Lung (tissue), 12 donors: ENCODE measurements around the gene PCDHA6. TPM values are rescaled to one million over a fixed set of nuclear protein-coding genes. Genes with fewer than 3 reads are reported as not detected.

Experiments used
- ATAC-seq: fragments of 200-7000 bp; cut with Tn5 transposase; one replicate; pipeline ENCODE4 v1.9.1; 2020; ENCODE audit warnings: moderate number of reproducible peaks; ENCODE audit not compliant: insufficient read depth, low FRiP score
- DNase-seq, 3 donors: peaks; one replicate each; pipeline ENCODE4 v3.0.0-alpha.2; 2013 to 2017
- H3K27ac ChIP-seq, 2 donors: one replicate each; pipeline ENCODE4 v1.5.1; 2013; ENCODE audit warnings: mild to moderate bottlenecking in 2 of 2, moderate library complexity in 2 of 2, control low read depth in 1 of 2, inconsistent platforms in 1 of 2, low read depth in 1 of 2, low read length in 1 of 2
- H3K27me3 ChIP-seq, 3 donors: one replicate each; pipeline ENCODE4 v1.5.1; 2013; ENCODE audit warnings: low read length in 2 of 3; ENCODE audit not compliant: control insufficient read depth in 3 of 3, insufficient read depth in 3 of 3
- H3K36me3 ChIP-seq, 4 donors: one replicate each; pipeline ENCODE4 v1.5.1; 2013; ENCODE audit warnings: low read length in 4 of 4, mild to moderate bottlenecking in 1 of 4, moderate library complexity in 1 of 4; ENCODE audit not compliant: control insufficient read depth in 4 of 4, insufficient read depth in 4 of 4
- H3K4me1 ChIP-seq, 5 donors: one replicate each; pipeline ENCODE4 v1.5.1; 2013; ENCODE audit warnings: low read length in 5 of 5, mild to moderate bottlenecking in 2 of 5, moderate library complexity in 1 of 5; ENCODE audit not compliant: control insufficient read depth in 5 of 5, insufficient read depth in 5 of 5
- H3K4me3 ChIP-seq: one replicate; pipeline ENCODE4 v1.5.1; 2013; ENCODE audit warnings: mild to moderate bottlenecking, control low read depth, moderate library complexity
- H3K9ac ChIP-seq, 2 donors: one replicate each; pipeline ENCODE4 v1.5.1; 2013; ENCODE audit warnings: low read length in 2 of 2, control low read depth in 1 of 2; ENCODE audit not compliant: insufficient read depth in 1 of 2
- H3K9me3 ChIP-seq, 4 donors: one replicate each; pipeline ENCODE4 v1.5.1; 2013; ENCODE audit warnings: low read length in 3 of 4, mild to moderate bottlenecking in 1 of 4, moderate library complexity in 1 of 4; ENCODE audit not compliant: control insufficient read depth in 4 of 4, insufficient read depth in 3 of 4
- WGBS, 2 donors: extraction: QIAGEN DNeasy Blood & Tissue Kit; methylation state at CpG; one replicate each; pipeline ENCODE4 v1.1.7; 2013; 5-methylcytosine and 5-hydroxymethylcytosine counted together
- polyA plus RNA-seq, 2 donors: library from polyadenylated mRNA; stranded (reverse); fragments of 200-250 nt; gene quantifications; one replicate each; pipeline ENCODE4 v1.2.1, GENCODE V29; 2013
- total RNA-seq, 2 donors: library from RNA; depleted of rRNA in 1 of 2; stranded (reverse); fragments of >200 nt in 1 of 2; gene quantifications; one replicate each; pipeline ENCODE4 v1.2.1, GENCODE V29; 2014 to 2021
- TF ChIP-seq, protein P1 (sequence below): IDR thresholded peaks from 2 replicates; pipeline ENCODE4 v1.5.1; 2012; ENCODE audit warnings: mild to moderate bottlenecking; ENCODE audit errors: control extremely low read depth, extremely low read depth
- donor health status: control.
- donor health status: control.
- donor health status: Bipolar disorder and iron deficiency.
- donor health status: healthy.
- donor health status: DM: yes; HTN: yes; CAD: no.

The PCDHA6 gene
- total and polyA plus RNA-seq, 4 donors, result 0.11 to 0.92 (median 0.35) TPM

DNA sequence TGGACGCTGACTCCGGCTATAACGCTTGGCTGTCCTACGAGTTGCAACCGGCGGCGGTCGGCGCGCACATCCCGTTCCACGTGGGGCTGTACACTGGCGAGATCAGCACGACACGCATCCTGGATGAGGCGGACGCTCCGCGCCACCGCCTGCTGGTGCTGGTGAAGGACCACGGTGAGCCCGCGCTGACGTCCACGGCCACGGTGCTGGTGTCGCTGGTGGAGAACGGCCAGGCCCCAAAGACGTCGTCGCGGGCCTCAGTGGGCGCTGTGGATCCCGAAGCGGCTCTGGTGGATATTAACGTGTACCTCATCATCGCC, 49.5 kb downstream of the PCDHA6 start:
- TF ChIP-seq, protein P1, sequence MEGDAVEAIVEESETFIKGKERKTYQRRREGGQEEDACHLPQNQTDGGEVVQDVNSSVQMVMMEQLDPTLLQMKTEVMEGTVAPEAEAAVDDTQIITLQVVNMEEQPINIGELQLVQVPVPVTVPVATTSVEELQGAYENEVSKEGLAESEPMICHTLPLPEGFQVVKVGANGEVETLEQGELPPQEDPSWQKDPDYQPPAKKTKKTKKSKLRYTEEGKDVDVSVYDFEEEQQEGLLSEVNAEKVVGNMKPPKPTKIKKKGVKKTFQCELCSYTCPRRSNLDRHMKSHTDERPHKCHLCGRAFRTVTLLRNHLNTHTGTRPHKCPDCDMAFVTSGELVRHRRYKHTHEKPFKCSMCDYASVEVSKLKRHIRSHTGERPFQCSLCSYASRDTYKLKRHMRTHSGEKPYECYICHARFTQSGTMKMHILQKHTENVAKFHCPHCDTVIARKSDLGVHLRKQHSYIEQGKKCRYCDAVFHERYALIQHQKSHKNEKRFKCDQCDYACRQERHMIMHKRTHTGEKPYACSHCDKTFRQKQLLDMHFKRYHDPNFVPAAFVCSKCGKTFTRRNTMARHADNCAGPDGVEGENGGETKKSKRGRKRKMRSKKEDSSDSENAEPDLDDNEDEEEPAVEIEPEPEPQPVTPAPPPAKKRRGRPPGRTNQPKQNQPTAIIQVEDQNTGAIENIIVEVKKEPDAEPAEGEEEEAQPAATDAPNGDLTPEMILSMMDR, result no peak
- Histone ChIP-seq H3K4me1 (peaks cover 0 to 2% (median 0%) of the 10 kb centered on the region in 5 donors), H3K27me3 (no peaks in the 10 kb centered on the region), H3K36me3 (no peaks in the 10 kb centered on the region), H3K9ac (no peak overlapping the region), H3K27ac (no peak overlapping the region), H3K9me3 (peaks cover 2 to 23% (median 4%) of the 10 kb centered on the region in 4 donors), H3K4me3 (no peak overlapping the region)
- no peak for DNase-seq
- no peak for ATAC-seq
- 47 to 52% methylated on average over 37 of the region's 37 CpGs for WGBS, 2 donors

Other genes with a start within 250 kb of the PCDHA6 start
- gene CD14, start 194.8 kb upstream of the PCDHA6 start, total RNA-seq, result 10 to 100 TPM; 57.9 to 86.0 TPM
- 100 to 1,000 TPM in 1 of 2 donors, 10 to 100 TPM in 1; 74.5 to 357 TPM for gene CD14, start 194.8 kb upstream of the PCDHA6 start, polyA plus RNA-seq
- gene TMCO6, start 188.5 kb upstream of the PCDHA6 start, total RNA-seq, result 10 to 100 TPM in 1 of 2 donors, 1 to 10 TPM in 1; 9.0 to 14.9 TPM
- gene TMCO6, start 188.5 kb upstream of the PCDHA6 start, polyA plus RNA-seq, result 10 to 100 TPM; 13.2 to 25.8 TPM
- gene NDUFA2, start 180.3 kb upstream of the PCDHA6 start, total RNA-seq, result 10 to 100 TPM; 35.4 to 57.9 TPM
- 100 to 1,000 TPM; 133 to 365 TPM for gene NDUFA2, start 180.3 kb upstream of the PCDHA6 start, polyA plus RNA-seq
- 100 to 1,000 TPM in 1 of 2 donors, 10 to 100 TPM in 1; 85.3 to 104 TPM for gene IK, start 180.1 kb upstream of the PCDHA6 start, total RNA-seq
- 10 to 100 TPM; 58.3 to 95.7 TPM for gene IK, start 180.1 kb upstream of the PCDHA6 start, polyA plus RNA-seq
- 10 to 100 TPM; 15.0 to 25.5 TPM for gene WDR55, start 163.1 kb upstream of the PCDHA6 start, total RNA-seq
- gene WDR55, start 163.1 kb upstream of the PCDHA6 start, polyA plus RNA-seq, result 10 to 100 TPM; 16.6 to 17.9 TPM
- gene DND1, start 154.4 kb upstream of the PCDHA6 start, total RNA-seq, result 1 to 10 TPM in 1 of 2 donors, under 1 TPM in 1; 0.60 to 1.7 TPM
- 1 to 10 TPM; 1.5 to 1.9 TPM for gene DND1, start 154.4 kb upstream of the PCDHA6 start, polyA plus RNA-seq
- gene HARS1, start 136.6 kb upstream of the PCDHA6 start, total RNA-seq, result 10 to 100 TPM; 46.9 to 54.6 TPM
- 10 to 100 TPM; 43.8 to 49.8 TPM for gene HARS1, start 136.6 kb upstream of the PCDHA6 start, polyA plus RNA-seq
- 10 to 100 TPM; 24.6 to 37.2 TPM for gene HARS2, start 136.5 kb upstream of the PCDHA6 start, total RNA-seq
- 10 to 100 TPM; 15.6 to 18.8 TPM for gene HARS2, start 136.5 kb upstream of the PCDHA6 start, polyA plus RNA-seq
- gene ZMAT2, start 127.5 kb upstream of the PCDHA6 start, total RNA-seq, result 10 to 100 TPM; 30.2 to 43.3 TPM
- 10 to 100 TPM; 52.1 to 73.8 TPM for gene ZMAT2, start 127.5 kb upstream of the PCDHA6 start, polyA plus RNA-seq
- gene PCDHA1, start 41.8 kb upstream of the PCDHA6 start, total RNA-seq, result not detected
- gene PCDHA1, start 41.8 kb upstream of the PCDHA6 start, polyA plus RNA-seq, result under 1 TPM; 0.02 to 0.30 TPM
- gene PCDHA2, start 33.1 kb upstream of the PCDHA6 start, total RNA-seq, result under 1 TPM; 0.15 to 0.43 TPM
- gene PCDHA2, start 33.1 kb upstream of the PCDHA6 start, polyA plus RNA-seq, result under 1 TPM in 1 of 2 donors, not detected in 1; 0.02 TPM
- under 1 TPM; 0.31 to 0.74 TPM for gene PCDHA3, start 26.9 kb upstream of the PCDHA6 start, total RNA-seq
- under 1 TPM; 0.07 to 0.22 TPM for gene PCDHA3, start 26.9 kb upstream of the PCDHA6 start, polyA plus RNA-seq
- 1 to 10 TPM; 1.6 to 2.9 TPM for gene PCDHA4, start 20.9 kb upstream of the PCDHA6 start, total RNA-seq
- gene PCDHA4, start 20.9 kb upstream of the PCDHA6 start, polyA plus RNA-seq, result under 1 TPM; 0.26 to 0.41 TPM
- under 1 TPM; 0.34 to 0.46 TPM for gene PCDHA5, start 6.3 kb upstream of the PCDHA6 start, total RNA-seq
- under 1 TPM in 1 of 2 donors, not detected in 1; 0.10 TPM for gene PCDHA5, start 6.3 kb upstream of the PCDHA6 start, polyA plus RNA-seq
- under 1 TPM; 0.17 to 0.52 TPM for gene PCDHA7, start 6.3 kb downstream of the PCDHA6 start, total RNA-seq
- under 1 TPM; 0.10 to 0.26 TPM for gene PCDHA7, start 6.3 kb downstream of the PCDHA6 start, polyA plus RNA-seq
- gene PCDHA8, start 13.2 kb downstream of the PCDHA6 start, total RNA-seq, result under 1 TPM; 0.23 to 0.37 TPM
- under 1 TPM in 1 of 2 donors, not detected in 1; 0.14 TPM for gene PCDHA8, start 13.2 kb downstream of the PCDHA6 start, polyA plus RNA-seq
- gene PCDHA9, start 20.4 kb downstream of the PCDHA6 start, total RNA-seq, result under 1 TPM; 0.49 to 0.68 TPM
- not detected for gene PCDHA9, start 20.4 kb downstream of the PCDHA6 start, polyA plus RNA-seq
- 1 to 10 TPM in 1 of 2 donors, under 1 TPM in 1; 0.48 to 1.6 TPM for gene PCDHA10, start 27.9 kb downstream of the PCDHA6 start, total RNA-seq
- under 1 TPM; 0.02 to 0.11 TPM for gene PCDHA10, start 27.9 kb downstream of the PCDHA6 start, polyA plus RNA-seq
- gene PCDHA11, start 41.0 kb downstream of the PCDHA6 start, total RNA-seq, result 1 to 10 TPM in 1 of 2 donors, under 1 TPM in 1; 0.74 to 1.6 TPM
- gene PCDHA11, start 41.0 kb downstream of the PCDHA6 start, polyA plus RNA-seq, result under 1 TPM; 0.08 to 0.31 TPM
- 1 to 10 TPM in 1 of 2 donors, under 1 TPM in 1; 0.23 to 3.6 TPM for gene PCDHA12, start 47.3 kb downstream of the PCDHA6 start, total RNA-seq
- gene PCDHA12, start 47.3 kb downstream of the PCDHA6 start, polyA plus RNA-seq, result under 1 TPM; 0.74 to 0.98 TPM
- gene PCDHA13, start 54.2 kb downstream of the PCDHA6 start, total RNA-seq, result 1 to 10 TPM in 1 of 2 donors, under 1 TPM in 1; 0.77 to 2.9 TPM
- 1 to 10 TPM in 1 of 2 donors, under 1 TPM in 1; 0.15 to 1.0 TPM for gene PCDHA13, start 54.2 kb downstream of the PCDHA6 start, polyA plus RNA-seq
- 10 to 100 TPM in 1 of 2 donors, under 1 TPM in 1; 0.88 to 10.0 TPM for gene PCDHAC1, start 98.3 kb downstream of the PCDHA6 start, total RNA-seq
- gene PCDHAC1, start 98.3 kb downstream of the PCDHA6 start, polyA plus RNA-seq, result 1 to 10 TPM in 1 of 2 donors, under 1 TPM in 1; 0.41 to 1.0 TPM
- gene PCDHAC2, start 138.5 kb downstream of the PCDHA6 start, total RNA-seq, result 10 to 100 TPM in 1 of 2 donors, 1 to 10 TPM in 1; 5.2 to 13.8 TPM
- 1 to 10 TPM; 1.3 to 1.6 TPM for gene PCDHAC2, start 138.5 kb downstream of the PCDHA6 start, polyA plus RNA-seq
- gene PCDHB1, start 223.4 kb downstream of the PCDHA6 start, total RNA-seq, result under 1 TPM; 0.11 to 0.28 TPM
- under 1 TPM; 0.01 to 0.04 TPM for gene PCDHB1, start 223.4 kb downstream of the PCDHA6 start, polyA plus RNA-seq